ENCODE data around the gene DGKE.

GRCh38 chr17:56913000-56913311, 79.0 kb downstream of the DGKE start:
- TF ChIP-seq POLR2A (IDR thresholded peaks at IDR 0.05) (no peak), POLR2AphosphoS5 (IDR thresholded peaks at IDR 0.05) (no peak), CTCF (IDR thresholded peaks at IDR 0.05) (no peak), EP300 (IDR thresholded peaks at IDR 0.05) (no peak)
